HK-2 (cell line): ENCODE measurements around the gene STAM.
"Not testable (repeated sequence)": the region's sequence is repeated elsewhere in the genome, so short reads cannot be mapped to it uniquely, and the experiment has no call there.

Source experiments
- DNase-seq: peaks from one replicate; pipeline ENCODE4 v3.0.0-alpha.2; 2018; ENCODE audit not compliant: unreplicated experiment

The STAM gene

GRCh38 chr10:17675638-17676037 lies 31.7 kb downstream of the STAM start:
- no peak for DNase-seq

- DNase-seq = no peak
These were observed 33.0 kb downstream of the STAM start for GRCh38 chr10:17676919-17677318.

- no peak for DNase-seq
These were observed 38.4 kb downstream of the STAM start for GRCh38 chr10:17682236-17682946.

GRCh38 chr10:17683541-17683940 lies 39.6 kb downstream of the STAM start:
- DNase-seq = no peak

GRCh38 chr10:17684537-17684936 lies 40.6 kb downstream of the STAM start:
- DNase-seq = no peak

- DNase-seq = no peak
These were observed 41.4 kb downstream of the STAM start for GRCh38 chr10:17685233-17685840.

- no peak for DNase-seq
These were observed 43.3 kb downstream of the STAM start for GRCh38 chr10:17687117-17687831.

- no peak for DNase-seq
These were observed 45.2 kb downstream of the STAM start for GRCh38 chr10:17689137-17689536.

- DNase-seq = no peak
These were observed 49.1 kb downstream of the STAM start for GRCh38 chr10:17693009-17693408.

GRCh38 chr10:17698696-17699095 lies 54.7 kb downstream of the STAM start:
- no peak for DNase-seq

- DNase-seq = no peak
These were observed 57.4 kb downstream of the STAM start for GRCh38 chr10:17701301-17701700.

GRCh38 chr10:17703706-17704105 lies 59.8 kb downstream of the STAM start:
- no peak for DNase-seq

GRCh38 chr10:17708821-17709220 lies 64.9 kb downstream of the STAM start:
- no peak for DNase-seq

- no peak for DNase-seq
These were observed 65.5 kb downstream of the STAM start for GRCh38 chr10:17709492-17709891.

GRCh38 chr10:17710181-17710580 lies 66.2 kb downstream of the STAM start:
- DNase-seq = no peak

- no peak for DNase-seq
These were observed 68.1 kb downstream of the STAM start for GRCh38 chr10:17712053-17712452.

GRCh38 chr10:17712717-17713471 lies 68.9 kb downstream of the STAM start:
- DNase-seq = no peak

- no peak for DNase-seq
These were observed 69.8 kb downstream of the STAM start for GRCh38 chr10:17713758-17714157.

- no peak for DNase-seq
These were observed 72.2 kb downstream of the STAM start for GRCh38 chr10:17716161-17716560.

GRCh38 chr10:17722317-17723014 lies 78.5 kb downstream of the STAM start:
- not testable (repeated sequence) for DNase-seq

- no peak for DNase-seq
These were observed 81.8 kb downstream of the STAM start for GRCh38 chr10:17725703-17726102.

- DNase-seq = no peak
These were observed 85.7 kb downstream of the STAM start for GRCh38 chr10:17729630-17730029.
